ENCODE results near the gene STX16.

DNA sequence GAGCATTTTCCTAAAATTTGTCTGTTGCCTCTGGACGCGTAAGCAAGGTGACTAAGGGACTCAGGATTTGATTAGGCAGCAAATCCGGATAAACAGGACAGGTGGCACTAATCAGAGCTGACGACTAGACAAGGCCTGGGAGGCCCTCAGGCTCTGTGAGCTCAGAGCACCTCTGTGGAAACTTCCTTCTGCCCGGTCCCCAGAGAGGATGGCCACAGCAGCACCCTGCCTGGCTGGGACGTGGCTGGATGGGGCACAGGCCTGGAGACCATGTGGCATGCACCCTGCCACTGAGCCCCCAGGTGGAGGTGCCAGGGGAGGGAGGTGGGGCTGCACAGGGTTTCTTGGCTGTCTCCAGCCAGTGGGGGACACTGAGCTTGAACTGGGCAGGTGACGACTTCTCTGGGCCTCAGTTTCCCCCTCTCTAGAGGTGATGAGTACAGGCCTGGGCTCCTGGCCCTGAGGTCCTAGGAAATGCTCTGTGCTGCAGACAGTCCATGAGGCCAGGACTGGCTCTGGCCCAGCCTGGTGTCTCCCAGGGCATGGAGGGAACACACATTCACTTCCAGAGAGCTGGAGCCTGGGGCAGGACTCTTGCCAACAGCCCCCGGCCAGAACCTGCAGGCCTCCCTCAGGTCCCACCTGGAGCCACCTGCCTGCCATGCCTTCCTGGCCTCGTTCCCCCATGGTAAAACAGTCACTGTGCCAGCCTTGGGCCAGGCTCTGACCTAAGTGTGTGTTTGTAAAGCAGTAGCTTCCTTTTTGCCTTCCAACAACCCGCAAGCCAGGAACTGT, 39.6 kb upstream of the STX16 start:
- TF ChIP-seq, protein P1, sequence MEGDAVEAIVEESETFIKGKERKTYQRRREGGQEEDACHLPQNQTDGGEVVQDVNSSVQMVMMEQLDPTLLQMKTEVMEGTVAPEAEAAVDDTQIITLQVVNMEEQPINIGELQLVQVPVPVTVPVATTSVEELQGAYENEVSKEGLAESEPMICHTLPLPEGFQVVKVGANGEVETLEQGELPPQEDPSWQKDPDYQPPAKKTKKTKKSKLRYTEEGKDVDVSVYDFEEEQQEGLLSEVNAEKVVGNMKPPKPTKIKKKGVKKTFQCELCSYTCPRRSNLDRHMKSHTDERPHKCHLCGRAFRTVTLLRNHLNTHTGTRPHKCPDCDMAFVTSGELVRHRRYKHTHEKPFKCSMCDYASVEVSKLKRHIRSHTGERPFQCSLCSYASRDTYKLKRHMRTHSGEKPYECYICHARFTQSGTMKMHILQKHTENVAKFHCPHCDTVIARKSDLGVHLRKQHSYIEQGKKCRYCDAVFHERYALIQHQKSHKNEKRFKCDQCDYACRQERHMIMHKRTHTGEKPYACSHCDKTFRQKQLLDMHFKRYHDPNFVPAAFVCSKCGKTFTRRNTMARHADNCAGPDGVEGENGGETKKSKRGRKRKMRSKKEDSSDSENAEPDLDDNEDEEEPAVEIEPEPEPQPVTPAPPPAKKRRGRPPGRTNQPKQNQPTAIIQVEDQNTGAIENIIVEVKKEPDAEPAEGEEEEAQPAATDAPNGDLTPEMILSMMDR (IDR thresholded peaks at IDR 0.05) = no peak
- no peak for TF ChIP-seq POLR2A (IDR thresholded peaks at IDR 0.05)
